H1 (cell line): ENCODE measurements around the gene DCAF17. TPM values are rescaled to one million over a fixed set of nuclear protein-coding genes. Genes with fewer than 3 reads are reported as not detected.
A peak's percentile ranks its signal among the peaks of the same experiment; 100 is the strongest.

Source experiments
- CTCF ChIA-PET: fragments of 300-600 bp; sonication (Branson Sonifier 250); formaldehyde crosslinking; loops from one replicate; lab custom pipeline; 2021; ENCODE audit not compliant: partially characterized antibody; lab: Charles Lee
- POLR2A ChIA-PET: fragments of 300-600 bp; sonication (Branson Sonifier 250); formaldehyde crosslinking; loops from one replicate; lab custom pipeline; 2021; ENCODE audit warnings: inconsistent platforms; ENCODE audit not compliant: partially characterized antibody; lab: Charles Lee
- DNase-seq, 2 experiments: peaks; one replicate each; pipeline versions ENCODE4 v3.0.0 to v3.0.0-alpha.2; 2010 to 2022; ENCODE audit warnings: low spot score in 2 of 2, low read depth in 1 of 2, mixed read lengths in 1 of 2
- FAIRE-seq: peaks from 2 replicates; lab custom pipeline; 2011; peaks lifted over from hg19 to GRCh38; lab: Jason Lieb, UNC
- H2AFZ ChIP-seq: 2 replicates; pipeline ENCODE4 v1.8.1; 2012; ENCODE audit warnings: low read length, inconsistent platforms
- H2AK5ac ChIP-seq: 2 replicates; pipeline ENCODE4 v1.6.1; 2013; ENCODE audit warnings: low read depth, low read length
- H2BK120ac ChIP-seq: replicated peaks from 2 replicates; pipeline ENCODE3; 2013; ENCODE audit warnings: low read depth, low read length, inconsistent platforms
- H2BK12ac ChIP-seq: 2 replicates; pipeline ENCODE4 v1.6.1; 2013; ENCODE audit warnings: low read depth, low read length
- H2BK15ac ChIP-seq: 2 replicates; pipeline ENCODE4 v1.6.1; 2013; ENCODE audit warnings: low read length
- H2BK20ac ChIP-seq: 2 replicates; pipeline ENCODE4 v1.6.1; 2013; ENCODE audit warnings: low read length
- H2BK5ac ChIP-seq: 2 replicates; pipeline ENCODE4 v1.6.1; 2013; ENCODE audit warnings: low read depth, low read length
- H3K14ac ChIP-seq: 2 replicates; pipeline ENCODE4 v1.6.1; 2013; ENCODE audit warnings: inconsistent platforms; ENCODE audit not compliant: insufficient read length
- H3K18ac ChIP-seq: 2 replicates; pipeline ENCODE4 v1.6.1; 2013; ENCODE audit warnings: low read length; ENCODE audit errors: extremely low read depth
- H3K23ac ChIP-seq: 2 replicates; pipeline ENCODE4 v1.6.1; 2013; ENCODE audit warnings: inconsistent platforms; ENCODE audit not compliant: insufficient read length
- H3K23me2 ChIP-seq: 2 replicates; pipeline ENCODE4 v1.6.1; 2013; ENCODE audit warnings: low read depth, low read length
- H3K27ac ChIP-seq: 2 replicates; pipeline ENCODE4 v1.6.1; 2011; ENCODE audit warnings: low read depth, low read length, inconsistent platforms
- H3K27me3 ChIP-seq, 4 experiments: replicated peaks in 1 of 4; 1 replicate in 1 of 4; 2 replicates in 3 of 4; pipeline versions ENCODE4 v1.6.1 to v1.8.1; 2011 to 2013; ENCODE audit warnings: low read length in 3 of 4, mild to moderate bottlenecking in 3 of 4, inconsistent platforms in 2 of 4, mixed read lengths in 2 of 4, moderate library complexity in 1 of 4; ENCODE audit not compliant: control insufficient read depth in 3 of 4, insufficient read depth in 3 of 4; ENCODE audit errors: extremely low read depth in 1 of 4
- H3K36me3 ChIP-seq, 4 experiments: 2 replicates each; pipeline versions ENCODE4 v1.6.1 to v1.8.1; 2011 to 2013; ENCODE audit warnings: mild to moderate bottlenecking in 4 of 4, low read length in 3 of 4, moderate library complexity in 2 of 4, control low read depth in 1 of 4, inconsistent platforms in 1 of 4; ENCODE audit not compliant: insufficient read depth in 4 of 4, control insufficient read depth in 2 of 4
- H3K4ac ChIP-seq: replicated peaks from 2 replicates; pipeline ENCODE3; 2013; ENCODE audit warnings: low read length, low read depth, mixed read lengths, inconsistent platforms; ENCODE audit not compliant: insufficient read length
- H3K4me1 ChIP-seq, 4 experiments: replicated peaks in 1 of 4; 1 replicate in 1 of 4; 2 replicates in 3 of 4; pipeline versions ENCODE4 v1.6.1 to v1.8.1; 2011 to 2013; ENCODE audit warnings: low read length in 3 of 4, inconsistent platforms in 2 of 4, mixed read lengths in 1 of 4; ENCODE audit not compliant: insufficient read depth in 4 of 4, control insufficient read depth in 3 of 4
- H3K4me2 ChIP-seq, 2 experiments: 2 replicates each; pipeline versions ENCODE4 v1.6.1 to v1.8.1; 2011 to 2013; ENCODE audit warnings: low read depth in 2 of 2, low read length in 2 of 2, control low read depth in 1 of 2, inconsistent platforms in 1 of 2, mild to moderate bottlenecking in 1 of 2; ENCODE audit not compliant: insufficient read depth in 1 of 2
- H3K4me3 ChIP-seq, 4 experiments: fragments of 200-600, 300-600 bp in 1 of 4; sonication (generic), shearing (Covaris generic), sonication (Bioruptor Twin) in 1 of 4; 2 replicates each; pipeline versions ENCODE4 v1.5.1 to v1.8.1; 2011 to 2016; ENCODE audit warnings: low read length in 4 of 4, low read depth in 3 of 4, control low read depth in 2 of 4, inconsistent platforms in 2 of 4, mild to moderate bottlenecking in 2 of 4, mixed read lengths in 1 of 4, moderate library complexity in 1 of 4; ENCODE audit not compliant: insufficient read depth in 2 of 4; ENCODE audit errors: extremely low read depth in 1 of 4
- H3K56ac ChIP-seq: replicated peaks from 2 replicates; pipeline ENCODE3; 2013; ENCODE audit warnings: low read depth, mild to moderate bottlenecking, mixed read lengths, low read length, inconsistent platforms; ENCODE audit not compliant: insufficient read length
- H3K79me1 ChIP-seq: 2 replicates; pipeline ENCODE4 v1.6.1; 2013; ENCODE audit warnings: low read depth, low read length, control low read depth
- H3K79me2 ChIP-seq, 2 experiments: 2 replicates each; pipeline versions ENCODE4 v1.6.1 to v1.8.1; 2012 to 2013; ENCODE audit warnings: low read length in 2 of 2, mild to moderate bottlenecking in 2 of 2, inconsistent platforms in 1 of 2; ENCODE audit not compliant: insufficient read depth in 2 of 2, control insufficient read depth in 1 of 2
- H3K9ac ChIP-seq, 4 experiments: replicated peaks in 1 of 4; 1 replicate in 1 of 4; 2 replicates in 3 of 4; pipeline versions ENCODE4 v1.6.1 to v1.8.1; 2011 to 2013; ENCODE audit warnings: low read depth in 3 of 4, low read length in 3 of 4, control low read depth in 2 of 4, mild to moderate bottlenecking in 2 of 4, moderate library complexity in 2 of 4, inconsistent platforms in 1 of 4; ENCODE audit errors: extremely low read depth in 1 of 4
- H3K9me3 ChIP-seq, 2 experiments: 2 replicates each; pipeline versions ENCODE4 v1.6.1 to v1.8.1; 2012 to 2013; ENCODE audit warnings: mild to moderate bottlenecking in 2 of 2, moderate library complexity in 2 of 2, control low read depth in 1 of 2, inconsistent platforms in 1 of 2, low read depth in 1 of 2, low read length in 1 of 2, mixed read lengths in 1 of 2; ENCODE audit not compliant: insufficient read depth in 2 of 2
- H4K20me1 ChIP-seq, 2 experiments: replicated peaks in 1 of 2; 2 replicates each; pipeline versions ENCODE3 to v1.8.1; 2011 to 2013; ENCODE audit warnings: inconsistent platforms in 2 of 2, low read length in 2 of 2, mild to moderate bottlenecking in 1 of 2; ENCODE audit not compliant: insufficient read depth in 2 of 2, control insufficient read depth in 1 of 2
- H4K5ac ChIP-seq: 2 replicates; pipeline ENCODE4 v1.6.1; 2013; ENCODE audit warnings: low read length, low read depth, mixed read lengths, inconsistent platforms; ENCODE audit not compliant: insufficient read length
- H4K8ac ChIP-seq: 2 replicates; pipeline ENCODE4 v1.8.0; 2013; ENCODE audit warnings: mild to moderate bottlenecking, moderate library complexity, low read length, inconsistent platforms; ENCODE audit not compliant: insufficient read depth; ENCODE audit errors: extremely low read depth
- H4K91ac ChIP-seq: replicated peaks from 2 replicates; pipeline ENCODE3; 2013; ENCODE audit warnings: low read length, mixed read lengths, inconsistent platforms; ENCODE audit not compliant: insufficient read length
- EP300 ChIP-seq, 2 experiments: IDR thresholded peaks; 1 replicate in 1 of 2; 2 replicates in 1 of 2; pipeline ENCODE4 v1.6.1; 2011 to 2012; ENCODE audit warnings: low read depth in 2 of 2, low read length in 2 of 2, mild to moderate bottlenecking in 2 of 2, borderline replicate concordance in 1 of 2, inconsistent platforms in 1 of 2, moderate library complexity in 1 of 2
- HDAC6 ChIP-seq: IDR thresholded peaks from one replicate; pipeline ENCODE4 v1.7.1; 2012; ENCODE audit warnings: low read depth, mild to moderate bottlenecking, inconsistent platforms, low read length, moderate library complexity
- KDM1A ChIP-seq: fragments of 200-600, 300-600 bp; sonication (generic); IDR thresholded peaks from 2 replicates; pipeline ENCODE4 v1.7.1; 2016; ENCODE audit warnings: mild to moderate bottlenecking, low read length, borderline replicate concordance
- KDM5A ChIP-seq: fragments of 200-600 bp; IDR thresholded peaks from 2 replicates; pipeline ENCODE4 v1.7.1; 2012; ENCODE audit warnings: mild to moderate bottlenecking, low read length, inconsistent platforms, mixed read lengths
- MAFK ChIP-seq: IDR thresholded peaks from 2 replicates; pipeline ENCODE4 v1.6.1; 2012; ENCODE audit warnings: low read depth, mild to moderate bottlenecking, improper control_type of control experiment, low read length
- RBBP5 ChIP-seq: IDR thresholded peaks from 2 replicates; pipeline ENCODE4 v1.7.1; 2012; ENCODE audit warnings: low read depth, mild to moderate bottlenecking, inconsistent platforms, low read length, moderate library complexity, borderline replicate concordance
- SUZ12 ChIP-seq: fragments of 200-600 bp; sonication (generic); IDR thresholded peaks from 2 replicates; pipeline ENCODE4 v1.6.1; 2012; ENCODE audit warnings: mild to moderate bottlenecking, inconsistent platforms, low read length, moderate library complexity, mixed read lengths
- TEAD4 ChIP-seq: IDR thresholded peaks from 2 replicates; pipeline ENCODE4 v1.6.1; 2012; ENCODE audit warnings: low read depth, low read length, inconsistent platforms, mixed read lengths
- WGBS, 2 experiments: shearing (Covaris generic) in 1 of 2; methylation state at CpG; one replicate each; pipeline versions ENCODE4 v1.1.6 to v1.1.7; 2013 to 2015; ENCODE audit warnings: low lambda C conversion rate in 2 of 2, mixed read lengths in 2 of 2, inconsistent platforms in 1 of 2, low coverage in 1 of 2, missing lambda C conversion rate in 1 of 2; ENCODE audit not compliant: insufficient replicate concordance in 2 of 2, insufficient coverage in 1 of 2, insufficient read length in 1 of 2; ENCODE audit errors: extremely low coverage in 1 of 2, missing lambda C conversion rate in 1 of 2; 5-methylcytosine and 5-hydroxymethylcytosine counted together
- polyA plus RNA-seq, 7 experiments: library from polyadenylated mRNA; depleted of rRNA in 3 of 7; stranded (reverse) in 5 of 7; unstranded in 2 of 7; fragments of >200 nt in 5 of 7; fragments of 200-250 nt in 2 of 7; gene quantifications; 1 replicate in 5 of 7; 2 replicates in 1 of 7; 4 replicates in 1 of 7; pipeline versions ENCODE4 v1.2.1 to v1.2.3, GENCODE V29; 2011 to 2013; ENCODE audit warnings: missing spikeins in 2 of 7, mixed read lengths in 2 of 7
- total RNA-seq: library from RNA; stranded (reverse); fragmentation: NEBNext Ultra II Directional; extraction: Animal tissue kit (Norgen Biotek cat#: 25700); gene quantifications from 2 replicates; pipeline ENCODE4 v1.2.1, GENCODE V29; 2021

DCAF17 gene
- total and polyA plus RNA-seq, 2 of the 8 experiments (the other 6 are each of a cell fraction or from before 2014, with no cell fraction given): 10.7 to 30.0 TPM

GRCh38 chr2:171410101-171410500 lies 23.9 kb upstream of the DCAF17 start:
- no peaks in the 10 kb centered on the region for H4K20me1 ChIP-seq
- no peaks in the 10 kb centered on the region for H3K9me3 ChIP-seq
- no peak overlapping the region for H3K9ac ChIP-seq
- ChIA-PET POLR2A (interaction anchor here (0.6 to 1.8 kb wide), 9 partner anchors 11 to 121 kb away, joined by 3 to 10 read pairs (median 4); partner anchors contain the start of genes DCAF17 and METTL8), CTCF (interaction anchor here (0.6 to 2.2 kb wide), 6 partner anchors 11 to 1154 kb away, joined by 3 to 6 read pairs (median 4); no protein-coding TSS in a partner anchor)
- H2BK20ac ChIP-seq: no peak overlapping the region
- H3K14ac ChIP-seq: no peak overlapping the region
- no peak overlapping the region; the same call in 1 of the 2 replicates for H3K18ac ChIP-seq
- no peak overlapping the region for H2BK12ac ChIP-seq
- no peak overlapping the region for H4K5ac ChIP-seq
- no peaks in the 10 kb centered on the region for H3K36me3 ChIP-seq
- H2BK5ac ChIP-seq: no peak overlapping the region
- H2BK15ac ChIP-seq: no peak overlapping the region
- H3K23me2 ChIP-seq: no peaks in the 10 kb centered on the region
- FAIRE-seq (no peak), DNase-seq (no peak)
- no peak overlapping the region for H4K91ac ChIP-seq
- TF ChIP-seq KDM1A: no peak
- no peak for TF ChIP-seq HDAC6
- no peak for TF ChIP-seq MAFK
- no peak for TF ChIP-seq RBBP5
- no peak for TF ChIP-seq SUZ12
- TF ChIP-seq EP300 (IDR thresholded peaks at IDR 0.05; ENCODE audit: borderline replicate concordance in 1 of 2, low read depth in 2 of 2, low read length in 2 of 2): no peak
- TF ChIP-seq KDM5A: no peak
- no peak for TF ChIP-seq TEAD4
- H2AFZ ChIP-seq: no peak overlapping the region
- H3K4me2 ChIP-seq: peak overlapping the region in 1 of 2 experiments; percentile 49; a peak in 1 of 4 replicates
- peak overlapping the region in 1 of 4 experiments; percentile 39; a peak in 1 of 8 replicates for H3K4me3 ChIP-seq
- no peak overlapping the region for H3K4ac ChIP-seq
- H3K79me2 ChIP-seq: peaks cover 0 to 87% of the 10 kb centered on the region in 2 experiments; a peak in 3 of 4 replicates
- WGBS, 2 experiments: 84% methylated on average over 4 of the region's 4 CpGs; no CpG with 5 or more reads in 1 of the 2 experiments
- no peak overlapping the region for H3K56ac ChIP-seq
- peaks cover 0 to 13% (median 9%) of the 10 kb centered on the region in 4 experiments; a peak in 6 of 7 replicates for H3K4me1 ChIP-seq
- no peaks in the 10 kb centered on the region for H3K27me3 ChIP-seq
- H2AK5ac ChIP-seq: no peak overlapping the region
- H2BK120ac ChIP-seq: no peak overlapping the region
- no peak overlapping the region for H3K27ac ChIP-seq
- H3K23ac ChIP-seq: no peak overlapping the region
- H3K79me1 ChIP-seq: no peaks in the 10 kb centered on the region
- no peak overlapping the region for H4K8ac ChIP-seq
